D721Med (cell line): ENCODE data around the gene NISCH.

Experiments
- DNase-seq: peaks from one replicate; pipeline ENCODE4 v3.0.0; 2011; ENCODE audit warnings: low spot score; ENCODE audit not compliant: insufficient read length
- FAIRE-seq: peaks from 2 replicates; lab custom pipeline; 2011; peaks lifted over from hg19 to GRCh38; lab: Jason Lieb, UNC
- CTCF ChIP-seq: IDR thresholded peaks from 2 replicates; pipeline ENCODE4 v1.5.1; 2012; ENCODE audit warnings: mild to moderate bottlenecking, control low read depth; ENCODE audit not compliant: insufficient read depth; ENCODE audit errors: missing control alignments

NISCH gene

DNA sequence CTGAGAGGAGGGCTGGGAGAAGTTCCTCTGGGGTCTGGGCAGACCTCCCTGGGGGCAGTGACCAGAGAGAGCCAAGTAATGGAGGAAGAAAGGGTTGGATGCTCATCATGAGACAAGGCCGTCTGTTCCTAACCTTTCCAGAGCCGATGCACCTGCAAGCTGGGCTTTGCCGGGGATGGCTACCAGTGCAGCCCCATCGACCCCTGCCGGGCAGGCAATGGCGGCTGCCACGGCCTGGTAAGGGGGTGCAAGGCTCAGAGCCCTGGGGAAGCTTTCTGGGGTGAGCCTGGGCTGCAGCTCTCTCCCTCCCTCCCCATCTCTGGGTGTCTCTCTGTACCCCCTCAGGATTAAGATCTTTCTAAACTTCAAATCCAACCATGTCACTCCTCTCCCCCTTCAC, 56.1 kb downstream of the NISCH start:
- FAIRE-seq (no peak), DNase-seq (no peak)
- no peak for TF ChIP-seq CTCF

DNA sequence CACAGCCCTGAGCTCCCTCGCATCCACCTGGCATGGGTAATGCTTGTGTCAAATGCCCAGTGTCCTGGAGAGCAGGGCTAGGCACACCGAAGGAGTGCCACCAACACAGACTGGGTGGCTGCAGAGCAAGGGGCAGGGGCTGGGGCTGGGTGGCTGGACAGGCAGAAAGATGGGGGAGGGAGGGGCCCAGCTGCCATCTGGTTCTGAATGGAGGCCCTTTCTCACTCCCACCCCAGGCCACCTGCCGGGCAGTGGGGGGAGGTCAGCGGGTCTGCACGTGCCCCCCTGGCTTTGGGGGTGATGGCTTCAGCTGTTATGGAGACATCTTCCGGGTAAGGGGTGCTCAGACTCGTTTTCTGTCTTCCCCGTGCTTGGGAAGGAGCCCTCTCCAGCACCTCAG, 56.7 kb downstream of the NISCH start:
- DNase-seq (no peak), FAIRE-seq (no peak)
- no peak for TF ChIP-seq CTCF

DNA sequence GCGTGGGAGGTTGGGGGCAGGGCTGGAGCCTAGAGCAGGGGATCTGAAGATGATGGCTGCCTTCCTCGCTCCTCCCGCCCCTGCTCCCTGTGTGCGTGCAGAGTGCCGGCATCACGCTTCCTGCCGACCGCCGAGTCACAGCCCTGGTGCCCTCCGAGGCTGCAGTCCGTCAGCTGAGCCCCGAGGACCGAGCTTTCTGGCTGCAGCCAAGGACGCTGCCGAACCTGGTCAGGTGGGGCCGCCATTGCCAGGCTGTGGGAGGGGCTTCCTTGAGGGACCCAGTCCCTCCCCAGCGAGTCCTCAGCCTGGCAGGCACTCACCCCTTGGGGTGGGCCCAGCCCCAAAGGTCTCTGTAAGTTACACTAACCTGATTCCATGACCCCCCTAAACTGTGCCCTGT, 57.3 kb downstream of the NISCH start:
- no peak for DNase-seq
- no peak for TF ChIP-seq CTCF
- no peak for FAIRE-seq

- no peak for FAIRE-seq
- no peak for TF ChIP-seq CTCF
- DNase-seq: no peak
Measured at GRCh38 chr3:52513281-52513680, 57.9 kb downstream of the NISCH start.

GRCh38 chr3:52514576-52514975, 59.2 kb downstream of the NISCH start:
- no peak for TF ChIP-seq CTCF
- FAIRE-seq (no peak), DNase-seq (no peak)

- FAIRE-seq (no peak), DNase-seq (no peak)
- no peak for TF ChIP-seq CTCF
Measured at GRCh38 chr3:52515192-52515591, 59.8 kb downstream of the NISCH start.

GRCh38 chr3:52516509-52517195, 61.2 kb downstream of the NISCH start:
- no peak for TF ChIP-seq CTCF
- no peak for FAIRE-seq
- DNase-seq: no peak
